GM21528 (cell line): ENCODE data around the gene RING1.

Source experiments
- ATAC-seq: cut with Tn5 transposase; IDR thresholded peaks from one replicate; pipeline ENCODE4 v1.9.1; 2021; ENCODE audit warnings: mild to moderate bottlenecking, moderate library complexity; ENCODE audit not compliant: unreplicated experiment, low FRiP score

Gene RING1

DNA sequence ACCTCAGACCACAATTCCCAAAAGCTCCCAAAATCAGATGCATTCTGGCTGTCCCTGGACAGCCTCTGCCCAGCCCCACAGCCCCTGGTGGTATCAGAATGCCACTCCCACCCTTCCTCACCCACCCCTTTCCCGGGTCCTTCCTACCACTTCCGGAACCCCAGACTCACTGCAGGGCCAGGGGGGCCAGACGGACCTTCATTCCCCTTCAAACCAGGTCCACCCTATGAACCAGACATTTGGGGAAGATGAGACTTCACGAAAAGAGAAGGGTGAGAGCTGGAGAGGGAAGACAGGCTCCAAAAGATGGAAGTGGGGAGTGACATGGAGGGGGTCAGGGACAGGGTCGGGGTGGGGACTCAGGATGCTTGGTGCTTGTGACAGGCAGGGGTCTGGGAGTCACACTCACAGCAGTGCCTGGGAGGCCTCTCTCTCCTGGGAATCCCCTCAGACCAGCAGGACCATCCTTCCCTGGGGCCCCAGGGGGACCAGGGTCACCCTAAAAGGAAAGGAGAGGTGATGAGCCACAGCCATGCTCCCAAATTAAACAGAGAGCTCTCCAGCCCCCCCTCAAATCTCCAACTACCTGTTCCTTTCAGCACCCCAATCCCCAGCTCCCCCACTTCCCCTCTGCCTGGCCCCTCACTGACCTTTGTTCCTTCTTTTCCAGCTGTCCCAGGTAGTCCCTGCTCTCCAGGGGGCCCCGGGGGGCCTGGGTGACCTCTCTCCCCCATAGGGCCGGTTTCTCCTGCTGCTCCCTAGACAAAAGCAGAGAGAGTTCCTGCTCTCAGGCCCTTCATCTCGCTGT, 36.2 kb upstream of the RING1 start:
- no peak for ATAC-seq

- ATAC-seq, result no peak
Measured at GRCh38 chr6:33172688-33173534, 35.4 kb upstream of the RING1 start.

DNA sequence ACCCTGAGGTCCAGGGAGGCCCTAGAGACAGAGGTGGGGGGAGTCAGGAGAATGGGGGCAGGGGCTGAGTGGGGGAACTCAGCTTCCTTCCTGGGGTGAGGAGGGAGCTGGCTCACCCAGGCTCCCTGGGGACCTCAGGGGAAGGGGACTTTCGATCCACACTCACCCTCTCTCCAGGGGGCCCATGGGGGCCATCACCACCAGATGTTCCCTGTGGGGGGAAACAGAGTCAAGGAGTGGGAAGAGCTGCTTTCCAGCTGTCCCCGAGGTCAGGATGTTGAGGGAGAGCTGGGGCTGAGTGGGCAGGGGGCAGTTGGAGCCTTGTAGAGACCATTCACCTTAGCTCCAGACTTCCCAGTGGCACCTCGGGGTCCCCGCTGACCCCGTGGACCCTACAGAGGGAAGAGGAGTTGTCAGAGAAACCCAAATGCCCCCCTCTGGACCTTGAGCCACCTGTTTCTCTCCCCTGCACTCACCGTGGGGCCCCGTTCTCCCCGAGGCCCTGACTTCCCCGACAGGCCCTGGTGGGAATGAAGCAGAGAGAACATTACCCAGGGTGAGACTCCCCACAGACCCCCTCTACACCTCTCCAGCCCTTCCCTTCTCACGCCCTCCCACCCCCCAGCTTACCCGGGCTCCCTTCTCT, 34.6 kb upstream of the RING1 start:
- ATAC-seq, result no peak

GRCh38 chr6:33174784-33175183, 33.5 kb upstream of the RING1 start:
- ATAC-seq, result no peak

GRCh38 chr6:33175436-33176069, 32.7 kb upstream of the RING1 start:
- no peak for ATAC-seq

DNA sequence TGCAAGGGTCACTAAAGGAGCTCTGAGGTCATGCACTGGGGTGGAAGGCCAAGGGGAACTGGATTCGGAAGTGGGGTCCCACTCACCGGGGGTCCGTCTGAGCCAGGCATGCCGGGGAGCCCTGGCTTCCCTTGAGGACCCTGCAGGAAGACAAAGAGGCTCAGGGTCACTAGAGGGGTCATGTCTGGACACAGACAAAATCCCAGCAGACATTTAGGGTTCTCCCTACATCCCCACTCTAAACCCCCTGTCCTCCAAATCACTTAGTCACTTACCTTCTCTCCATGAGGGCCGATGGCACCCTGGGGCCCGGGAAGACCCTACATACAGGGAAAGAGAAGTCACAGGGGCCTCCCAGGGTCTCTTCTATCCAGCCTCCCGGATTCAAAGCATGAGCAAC, 31.4 kb upstream of the RING1 start:
- ATAC-seq, result no peak

DNA sequence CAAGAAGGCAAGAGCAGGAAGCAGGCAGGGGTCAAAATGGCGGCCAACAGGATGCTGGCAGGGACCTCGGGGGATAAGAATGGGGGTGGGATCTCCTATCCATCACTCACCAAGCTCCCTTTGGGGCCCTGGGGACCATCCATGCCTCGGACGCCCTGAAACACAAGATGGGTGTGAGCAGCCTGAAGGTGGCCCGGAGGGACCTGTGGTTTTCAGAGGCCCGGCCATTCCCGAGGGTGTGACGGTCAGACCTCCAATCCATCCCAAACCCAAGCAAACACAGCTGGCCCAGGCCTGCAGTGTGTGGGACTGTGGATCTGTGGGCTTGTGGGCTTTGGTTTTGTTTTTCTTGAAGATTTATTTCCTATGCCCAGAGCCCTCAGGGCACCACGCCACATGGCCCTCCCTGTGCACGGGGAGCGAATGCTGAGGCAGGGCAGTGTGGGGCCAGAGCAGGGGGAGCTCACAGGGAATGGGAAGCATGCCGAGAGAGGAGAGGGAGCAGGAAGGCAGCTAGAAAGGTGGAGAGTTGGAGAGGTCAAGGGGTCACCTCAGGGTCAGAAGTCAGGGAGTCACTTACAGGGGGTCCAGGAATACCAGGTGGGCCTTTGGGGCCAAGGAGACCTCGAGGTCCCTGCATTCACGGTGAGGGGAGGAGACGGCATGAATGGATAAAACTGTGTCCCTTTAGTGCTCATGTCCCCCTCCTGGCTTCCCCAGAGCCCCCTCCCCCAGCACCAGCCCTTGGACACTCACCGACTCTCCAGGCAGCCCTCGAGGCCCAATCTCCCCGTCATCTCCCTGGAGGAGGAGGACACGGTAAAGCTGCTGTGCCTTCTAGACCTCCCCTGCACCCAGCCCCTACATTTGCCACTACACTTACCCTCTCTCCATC, 30.5 kb upstream of the RING1 start:
- no peak for ATAC-seq

DNA sequence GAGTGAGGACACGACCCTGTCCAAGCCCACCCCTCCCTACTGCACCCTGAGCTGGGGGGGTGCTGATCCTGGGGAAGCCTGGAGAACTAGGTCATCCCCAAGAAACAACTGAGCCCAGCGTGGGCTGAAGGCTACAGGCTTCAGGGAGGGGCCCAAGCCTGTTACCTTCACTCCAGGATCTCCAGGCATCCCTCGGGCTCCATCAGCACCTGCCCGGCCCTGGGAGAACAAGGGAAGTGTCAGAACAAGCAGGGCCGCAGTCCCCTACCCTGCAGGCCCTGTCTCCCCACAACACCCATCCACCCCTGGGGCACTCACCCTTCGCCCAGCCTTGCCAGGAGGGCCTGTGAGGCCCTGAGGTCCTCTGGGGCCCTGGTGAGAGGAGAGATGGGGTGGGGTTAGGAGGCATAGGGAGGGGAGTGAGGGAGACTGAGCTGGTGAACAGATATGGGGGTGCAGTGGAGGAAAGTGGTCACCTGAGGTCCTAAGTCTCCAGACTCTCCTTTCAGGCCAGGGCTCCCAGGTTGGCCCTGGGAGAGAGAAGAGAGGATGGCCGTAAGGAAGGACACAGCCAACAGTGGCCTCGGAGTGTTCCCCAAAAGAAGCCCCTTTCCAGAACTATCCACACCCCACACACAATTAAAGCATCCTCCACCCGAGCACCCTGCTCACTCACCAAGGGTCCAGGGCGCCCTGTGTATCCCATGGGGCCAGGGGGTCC, 29.4 kb upstream of the RING1 start:
- ATAC-seq, result no peak

DNA sequence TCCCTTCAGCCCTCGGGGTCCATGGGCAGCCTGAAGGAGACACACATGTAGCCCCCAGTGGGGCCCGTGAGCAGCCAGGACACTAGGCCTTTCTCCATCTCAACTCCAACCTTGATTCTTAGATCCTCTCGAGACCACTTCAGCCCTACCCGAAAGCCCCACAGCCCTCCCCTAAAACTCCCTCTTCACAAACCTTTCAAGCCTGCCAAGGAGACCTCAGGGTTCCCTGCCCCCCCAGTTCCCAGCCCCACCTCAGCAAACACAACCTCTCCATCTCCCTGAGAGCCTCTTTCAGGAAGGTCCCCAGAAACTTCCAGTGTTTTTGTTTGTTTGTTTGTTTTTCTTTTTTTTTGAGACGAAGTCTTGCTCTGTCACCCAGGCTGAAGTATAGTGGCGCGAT, 27.2 kb upstream of the RING1 start:
- ATAC-seq, result no peak

DNA sequence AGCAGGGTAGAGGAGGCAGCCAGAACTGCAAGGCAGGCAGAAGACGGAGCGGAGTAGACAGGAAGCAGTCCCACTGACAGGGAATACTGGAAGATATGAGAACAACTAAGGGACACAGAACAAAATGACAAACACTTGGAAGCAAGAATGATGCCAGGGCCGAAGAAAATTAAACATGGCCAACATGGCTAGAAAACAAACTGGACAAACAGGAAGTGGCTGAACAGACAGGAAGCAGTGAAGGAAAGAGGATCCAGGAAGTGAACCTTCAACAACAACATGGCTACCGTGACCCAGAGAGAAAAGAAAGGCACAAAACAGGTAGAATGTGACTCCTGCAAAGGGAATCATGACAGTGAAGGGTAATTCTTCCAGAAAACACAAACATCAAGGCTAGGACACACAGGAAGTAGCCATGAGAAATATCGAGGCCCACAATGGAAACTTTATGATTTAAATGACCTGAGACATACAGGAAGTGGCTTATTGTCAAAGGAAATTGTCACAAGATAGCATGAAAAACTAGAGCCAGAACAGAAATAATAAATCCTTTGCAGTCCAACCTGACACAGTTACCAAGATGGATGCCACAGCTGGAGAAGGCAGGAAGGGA, 25.1 kb upstream of the RING1 start:
- no peak for ATAC-seq

DNA sequence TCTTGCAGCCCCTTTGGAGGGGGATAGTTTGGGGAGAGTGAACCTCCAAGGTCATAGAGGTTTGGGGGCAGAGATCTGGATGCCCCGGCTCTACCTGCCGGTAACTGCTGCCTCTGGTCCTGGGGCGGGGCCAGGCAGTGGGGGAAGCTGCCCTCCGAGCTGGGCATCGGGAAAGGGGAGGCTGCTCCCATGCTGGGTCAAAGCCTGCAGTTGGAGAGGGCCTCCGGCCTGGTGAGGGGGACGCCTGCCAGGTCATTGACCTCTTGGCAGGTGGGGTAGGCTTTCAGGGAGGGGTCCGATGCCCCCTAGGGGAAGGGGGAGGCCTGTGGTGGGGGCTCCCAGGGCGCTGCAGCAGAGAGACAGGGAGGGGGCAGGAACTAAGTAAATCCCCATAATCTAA, 23.1 kb upstream of the RING1 start:
- no peak for ATAC-seq

GRCh38 chr6:33185654-33186187, 22.6 kb upstream of the RING1 start:
- no peak for ATAC-seq

- ATAC-seq, result no peak
Measured at GRCh38 chr6:33187809-33188208, 20.5 kb upstream of the RING1 start.

- no peak for ATAC-seq
Measured at GRCh38 chr6:33189164-33189563, 19.1 kb upstream of the RING1 start.

- ATAC-seq, result no peak
Measured at GRCh38 chr6:33189625-33190448, 18.5 kb upstream of the RING1 start.

DNA sequence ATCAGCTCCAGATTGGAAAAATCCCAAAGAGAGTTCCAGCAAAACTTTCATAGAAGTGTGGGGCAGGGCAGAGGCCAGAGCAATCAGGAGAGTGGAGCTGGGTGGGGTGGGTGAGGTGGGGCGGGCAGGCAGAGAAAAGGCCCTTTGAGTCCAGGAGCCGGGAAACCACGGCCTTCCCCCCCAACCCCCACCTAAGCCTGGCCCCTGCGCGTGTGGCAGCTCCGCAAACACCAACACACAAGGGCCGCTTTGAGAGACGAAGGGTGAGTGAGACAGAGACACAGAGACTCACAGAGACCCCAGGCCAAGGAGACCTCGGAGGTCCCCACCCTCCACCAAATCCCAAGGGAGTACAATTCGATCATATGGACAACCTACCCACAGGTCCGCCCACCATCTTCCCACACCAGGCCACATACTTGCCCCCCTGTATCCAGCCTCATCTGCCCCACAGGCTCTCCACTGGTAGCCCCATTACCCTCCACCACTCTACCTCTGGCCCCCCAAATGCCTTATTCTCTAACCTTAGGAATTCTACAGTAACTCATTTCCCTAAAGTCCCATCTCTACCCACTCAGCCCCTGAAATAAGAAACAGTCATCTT, 17.7 kb upstream of the RING1 start:
- ATAC-seq, result no peak

GRCh38 chr6:33191383-33192104, 16.8 kb upstream of the RING1 start:
- ATAC-seq, result no peak
